ENCODE data around the gene NACAD.
A peak's percentile ranks its signal among the peaks of the same experiment; 100 is the strongest.
"Not testable (repeated sequence)": the region's sequence is repeated elsewhere in the genome, so short reads cannot be mapped to it uniquely, and the experiment has no call there.

NACAD gene

GRCh38 chr7:45114257-45114656 lies 25.5 kb upstream of the NACAD start:
- DNase-seq (ENCODE audit: low spot score): not testable (repeated sequence)

- DNase-seq (ENCODE audit: low spot score): no peak
Measured at GRCh38 chr7:45112648-45113047, 23.9 kb upstream of the NACAD start.

- peak; percentile 96 for DNase-seq (ENCODE audit: low spot score)
Measured at GRCh38 chr7:45111298-45112223, 22.8 kb upstream of the NACAD start, which contains the start of gene TBRG4. Gene TBRG4 (minus strand): TSS chr7:45111697. CDS start chr7:45109237, 2,460 bp downstream.

GRCh38 chr7:45108863-45109262 lies 20.1 kb upstream of the NACAD start:
- DNase-seq (ENCODE audit: low spot score): no peak

- DNase-seq (ENCODE audit: low spot score): no peak
Measured at GRCh38 chr7:45107356-45107755, 18.6 kb upstream of the NACAD start.

- DNase-seq (ENCODE audit: low spot score): no peak
Measured at GRCh38 chr7:45106820-45107219, 18.1 kb upstream of the NACAD start.

- DNase-seq (ENCODE audit: low spot score): no peak
Measured at GRCh38 chr7:45105588-45106188, 16.9 kb upstream of the NACAD start.

- no peak for DNase-seq (ENCODE audit: low spot score)
Measured at GRCh38 chr7:45104844-45105587, 16.2 kb upstream of the NACAD start.

GRCh38 chr7:45103958-45104843 lies 15.4 kb upstream of the NACAD start:
- no peak for DNase-seq (ENCODE audit: low spot score)

- no peak for DNase-seq (ENCODE audit: low spot score)
Measured at GRCh38 chr7:45102785-45103712, 14.3 kb upstream of the NACAD start.

GRCh38 chr7:45101748-45102147 lies 13.0 kb upstream of the NACAD start:
- no peak for DNase-seq (ENCODE audit: low spot score)

GRCh38 chr7:45100761-45101480 lies 12.2 kb upstream of the NACAD start:
- DNase-seq (ENCODE audit: low spot score): no peak

- DNase-seq (ENCODE audit: low spot score): no peak
Measured at GRCh38 chr7:45099891-45100760, 11.4 kb upstream of the NACAD start.

- DNase-seq (ENCODE audit: low spot score): no peak
Measured at GRCh38 chr7:45098983-45099839, 10.4 kb upstream of the NACAD start.

GRCh38 chr7:45092931-45093235 lies 4.1 kb upstream of the NACAD start:
- DNase-seq (ENCODE audit: low spot score): no peak

- DNase-seq (ENCODE audit: low spot score): no peak
Measured at GRCh38 chr7:45092100-45092930, 3.5 kb upstream of the NACAD start.

GRCh38 chr7:45089341-45089891 lies 647 bp upstream of the NACAD start:
- DNase-seq (ENCODE audit: low spot score): peak; percentile 71
